Right lobe of liver (tissue), 6 donors: ENCODE data around the gene CHCHD1. TPM values are rescaled to one million over a fixed set of nuclear protein-coding genes. Genes with fewer than 3 reads are reported as not detected.

Source experiments
- ATAC-seq, 4 donors: fragments of 200-7000 bp; cut with Tn5 transposase; one replicate each; pipeline ENCODE4 v1.9.1; 2020; ENCODE audit warnings: mild to moderate bottlenecking in 4 of 4, moderate library complexity in 4 of 4
- DNase-seq, 3 donors: peaks; one replicate each; pipeline ENCODE4 v3.0.0-alpha.2; 2020
- H3K27ac ChIP-seq, 3 donors: fragments of 200-600 bp; one replicate each; pipeline ENCODE4 v1.8.0; 2022
- H3K27me3 ChIP-seq, 2 donors: fragments of 200-600 bp; one replicate each; pipeline ENCODE4 v1.8.0; 2022
- H3K36me3 ChIP-seq, 4 donors: fragments of 200-600 bp; sonication (generic) in 1 of 4; one replicate each; pipeline versions ENCODE4 v1.5.1 to v1.8.0; 2017 to 2022; ENCODE audit warnings: control low read depth in 1 of 4
- H3K4me1 ChIP-seq, 4 donors: fragments of 200-600 bp; sonication (generic) in 1 of 4; one replicate each; pipeline versions ENCODE4 v1.5.1 to v1.8.0; 2017 to 2022; ENCODE audit warnings: control low read depth in 1 of 4
- H3K4me3 ChIP-seq, 3 donors: fragments of 200-600 bp; one replicate each; pipeline ENCODE4 v1.8.0; 2022
- H3K9me3 ChIP-seq, 4 donors: fragments of 200-600 bp; sonication (generic) in 1 of 4; one replicate each; pipeline versions ENCODE4 v1.5.1 to v1.8.0; 2017 to 2022; ENCODE audit warnings: control low read depth in 1 of 4
- POLR2A ChIP-seq: fragments of 450-650 bp; IDR thresholded peaks from one replicate; pipeline ENCODE4 v1.6.1; 2017; ENCODE audit warnings: antibody characterized with exemption, mild to moderate bottlenecking
- WGBS: methylation state at CpG from one replicate; pipeline ENCODE4 v1.1.6; 2018; ENCODE audit warnings: low coverage, low lambda C conversion rate; ENCODE audit not compliant: insufficient coverage; ENCODE audit errors: missing lambda C conversion rate; 5-methylcytosine and 5-hydroxymethylcytosine counted together
- intact Hi-C, 2 donors: fragments of 100-400 bp; cut with DNase I; formaldehyde crosslinking; loops; one replicate each; pipeline versions ENCODE4 v1.11.2 to v1.14.1; 2022
- total RNA-seq, 6 experiments: library from RNA; depleted of rRNA in 2 of 6; stranded (reverse); fragments of >200 nt in 2 of 6; fragmentation: NEBNext Ultra II Directional in 3 of 6; extraction: Animal tissue kit (Norgen Biotek cat#: 25700) in 3 of 6; gene quantifications; one replicate each; pipeline versions ENCODE4 v1.1.0 to v1.2.4, GENCODE V29; 2016 to 2023
- TF ChIP-seq, protein P1 (sequence below), 4 donors: fragments of 200-600 bp in 3 of 4; fragments of 450-650 bp in 1 of 4; IDR thresholded peaks; one replicate each; pipeline versions ENCODE4 v1.5.1 to v1.8.0; 2016 to 2022; ENCODE audit warnings: antibody characterized with exemption in 4 of 4, mild to moderate bottlenecking in 2 of 4
- donor health status: DM: no; HTN: yes; CAD: no.
- donor health status: DM: no; HTN: no; CAD: no.
- donor health status: DM: no; HTN: no; CAD: no.
- donor health status: DM: no; HTN: yes; CAD: no.
- donor health status: DM: no; HTN: yes; CAD: no.

CHCHD1 gene
- total RNA-seq, 6 experiments from 2014 or later, result 13.0 to 25.1 (median 17.4) TPM

DNA sequence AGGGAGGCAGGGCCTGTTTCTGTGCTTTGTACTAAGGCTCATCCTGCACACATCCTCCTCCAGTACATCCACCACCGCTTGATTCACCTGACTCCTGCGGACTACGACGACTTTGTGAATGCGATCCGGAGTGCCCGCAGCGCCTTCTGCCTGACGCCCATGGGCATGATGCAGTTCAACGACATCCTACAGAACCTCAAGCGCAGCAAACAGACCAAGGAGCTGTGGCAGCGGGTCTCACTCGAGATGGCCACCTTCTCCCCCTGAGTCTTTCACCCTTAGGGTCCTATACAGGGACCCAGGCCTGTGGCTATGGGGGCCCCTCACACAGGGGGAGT lies 19.4 kb downstream of the CHCHD1 start:
- Histone ChIP-seq H3K36me3 (peaks cover 3 to 86% (median 39%) of the 10 kb centered on the region in 4 donors), H3K9me3 (no peaks in the 10 kb centered on the region), H3K4me1 (no peaks in the 10 kb centered on the region), H3K4me3 (no peak overlapping the region), H3K27ac (no peak overlapping the region), H3K27me3 (no peaks in the 10 kb centered on the region)
- DNase-seq (no peak), ATAC-seq (no peak)
- TF ChIP-seq, protein P1, sequence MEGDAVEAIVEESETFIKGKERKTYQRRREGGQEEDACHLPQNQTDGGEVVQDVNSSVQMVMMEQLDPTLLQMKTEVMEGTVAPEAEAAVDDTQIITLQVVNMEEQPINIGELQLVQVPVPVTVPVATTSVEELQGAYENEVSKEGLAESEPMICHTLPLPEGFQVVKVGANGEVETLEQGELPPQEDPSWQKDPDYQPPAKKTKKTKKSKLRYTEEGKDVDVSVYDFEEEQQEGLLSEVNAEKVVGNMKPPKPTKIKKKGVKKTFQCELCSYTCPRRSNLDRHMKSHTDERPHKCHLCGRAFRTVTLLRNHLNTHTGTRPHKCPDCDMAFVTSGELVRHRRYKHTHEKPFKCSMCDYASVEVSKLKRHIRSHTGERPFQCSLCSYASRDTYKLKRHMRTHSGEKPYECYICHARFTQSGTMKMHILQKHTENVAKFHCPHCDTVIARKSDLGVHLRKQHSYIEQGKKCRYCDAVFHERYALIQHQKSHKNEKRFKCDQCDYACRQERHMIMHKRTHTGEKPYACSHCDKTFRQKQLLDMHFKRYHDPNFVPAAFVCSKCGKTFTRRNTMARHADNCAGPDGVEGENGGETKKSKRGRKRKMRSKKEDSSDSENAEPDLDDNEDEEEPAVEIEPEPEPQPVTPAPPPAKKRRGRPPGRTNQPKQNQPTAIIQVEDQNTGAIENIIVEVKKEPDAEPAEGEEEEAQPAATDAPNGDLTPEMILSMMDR (IDR thresholded peaks at IDR 0.05), result no peak
- TF ChIP-seq POLR2A, result no peak
- intact Hi-C loops, result no loop called here
- no CpG with 5 or more reads among the region's 13 CpGs for WGBS

DNA sequence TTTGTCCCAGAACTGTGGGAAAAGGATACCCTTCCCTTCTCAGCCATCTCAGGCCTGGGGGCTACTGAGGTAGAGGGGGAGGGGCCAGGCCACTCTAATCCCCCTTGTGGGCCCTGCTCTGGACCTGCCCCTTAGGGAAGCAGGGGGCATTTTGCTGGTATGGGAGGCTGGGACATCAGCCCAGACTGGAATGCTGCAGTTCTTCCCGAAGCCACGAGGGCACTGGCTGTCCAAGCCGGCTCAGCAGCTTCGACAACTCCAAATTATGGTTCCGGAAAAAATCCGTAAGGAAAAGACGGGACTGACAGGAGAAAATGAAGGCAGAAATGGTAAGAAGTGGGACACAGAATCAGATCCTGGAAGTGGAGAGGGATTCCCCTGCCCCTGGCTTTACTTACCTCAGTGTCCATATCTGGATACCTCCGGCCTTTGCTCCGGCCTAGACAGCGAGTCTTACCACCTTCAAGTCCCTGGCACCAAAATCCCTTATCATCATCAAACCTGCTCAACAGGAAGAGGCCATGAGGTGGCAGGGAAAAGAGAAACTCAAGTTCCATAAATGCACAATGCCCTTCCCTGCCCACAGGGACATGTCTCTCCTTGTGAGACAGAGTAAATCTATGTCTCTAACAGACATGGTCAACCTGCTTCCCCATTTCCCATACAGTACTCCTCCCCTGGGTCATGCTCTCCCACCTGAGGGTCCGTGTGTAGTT lies 20.6 kb downstream of the CHCHD1 start:
- no peaks in the 10 kb centered on the region for H3K4me1 ChIP-seq
- no peak overlapping the region for H3K27ac ChIP-seq
- ATAC-seq, result no peak
- H3K9me3 ChIP-seq, result no peaks in the 10 kb centered on the region
- peak in 1 of 3 donors; percentile 8 for DNase-seq
- no peaks in the 10 kb centered on the region for H3K27me3 ChIP-seq
- H3K36me3 ChIP-seq, result peaks cover 3 to 79% (median 37%) of the 10 kb centered on the region in 4 donors
- intact Hi-C loops, result no loop called here
- TF ChIP-seq, protein P1 (IDR thresholded peaks at IDR 0.05), result no peak
- no peak for TF ChIP-seq POLR2A
- H3K4me3 ChIP-seq, result no peak overlapping the region
- 73% methylated on average over 9 of the region's 11 CpGs for WGBS

DNA sequence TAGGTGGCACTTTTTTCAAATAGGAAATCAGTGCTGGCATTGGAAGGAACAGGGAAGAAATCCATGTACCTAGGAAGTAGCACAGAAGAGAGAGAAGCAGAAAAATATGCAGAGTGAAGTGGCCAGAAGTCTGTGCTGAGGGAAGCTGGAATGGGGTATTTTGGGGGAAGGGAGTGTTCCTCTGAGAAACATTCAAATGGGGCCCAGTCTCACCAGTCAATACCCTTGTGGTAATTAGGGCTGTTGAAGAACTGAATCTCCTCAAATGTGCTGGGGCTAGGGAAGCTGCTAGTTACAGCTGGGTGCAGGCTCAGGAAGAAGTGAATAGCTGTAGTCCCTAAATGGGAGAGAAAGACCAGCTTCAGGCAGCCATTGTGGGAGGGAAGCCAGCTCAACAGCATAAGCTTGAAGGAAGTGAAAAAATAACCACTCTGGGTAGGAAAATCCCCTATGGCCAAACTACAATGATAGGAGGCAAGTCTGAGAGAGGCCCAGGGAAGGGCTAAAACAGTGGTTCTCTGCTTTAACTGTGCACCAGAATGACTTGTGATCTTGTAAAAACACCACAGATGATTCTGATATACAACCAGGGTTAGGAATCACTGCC lies 21.9 kb downstream of the CHCHD1 start:
- Histone ChIP-seq H3K4me3 (no peak overlapping the region), H3K36me3 (peaks cover 3 to 72% (median 32%) of the 10 kb centered on the region in 4 donors), H3K4me1 (no peaks in the 10 kb centered on the region), H3K27me3 (no peaks in the 10 kb centered on the region), H3K9me3 (no peaks in the 10 kb centered on the region), H3K27ac (no peak overlapping the region)
- ATAC-seq (peak in 1 of 4 donors; percentile 21), DNase-seq (peak in 1 of 3 donors; percentile 10)
- TF ChIP-seq POLR2A, result no peak
- TF ChIP-seq, protein P1 (IDR thresholded peaks at IDR 0.05), result no peak
- intact Hi-C loops, result no loop called here

DNA sequence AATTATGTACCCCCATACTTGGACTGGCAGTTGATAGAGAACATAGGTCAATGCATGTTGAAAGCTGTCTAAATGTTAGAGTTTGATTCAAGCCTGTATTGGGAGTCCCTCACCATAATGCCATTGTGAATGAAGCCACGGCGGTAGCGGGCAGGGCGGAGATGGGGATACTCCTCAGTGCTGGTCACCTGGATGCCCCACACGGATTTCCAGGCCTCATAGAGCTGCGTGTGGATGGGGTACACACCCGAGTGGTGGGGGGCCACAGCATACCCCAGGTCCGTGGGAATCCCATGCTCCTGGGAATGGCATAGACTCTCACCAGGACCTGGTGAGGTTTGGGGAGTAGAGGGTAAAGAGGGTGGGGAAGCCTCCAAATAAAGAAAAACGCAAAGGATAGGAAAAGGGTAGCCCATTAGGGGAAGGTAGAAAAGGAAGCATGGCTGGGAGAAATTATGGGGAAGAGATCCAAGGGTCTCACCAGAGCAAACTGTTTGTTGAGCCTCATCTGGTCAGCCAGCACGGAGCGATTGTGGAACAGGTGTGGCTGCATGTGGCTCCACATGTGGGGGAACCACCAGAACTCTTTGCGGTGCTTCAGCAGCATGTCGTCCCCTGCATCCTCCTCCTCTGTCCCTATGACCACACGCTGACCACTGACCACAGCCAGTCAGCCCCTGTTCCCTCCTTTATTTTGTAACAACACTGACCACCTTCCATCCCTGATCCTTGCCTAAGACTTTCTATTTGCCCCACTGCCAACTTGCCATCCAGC lies 24.5 kb downstream of the CHCHD1 start:
- 90% methylated on average over 5 of the region's 14 CpGs for WGBS
- H3K4me1 ChIP-seq, result peaks cover 0 to 17% (median 0%) of the 10 kb centered on the region in 4 donors
- no peak for ATAC-seq
- DNase-seq, result peak in 2 of 3 donors; percentile 13 to 41
- no peak overlapping the region for H3K27ac ChIP-seq
- no peaks in the 10 kb centered on the region for H3K27me3 ChIP-seq
- TF ChIP-seq, protein P1 (IDR thresholded peaks at IDR 0.05), result no peak
- TF ChIP-seq POLR2A, result no peak
- intact Hi-C loops, result no loop called here
- H3K36me3 ChIP-seq, result peaks cover 3 to 48% (median 24%) of the 10 kb centered on the region in 4 donors
- no peak overlapping the region for H3K4me3 ChIP-seq
- no peaks in the 10 kb centered on the region for H3K9me3 ChIP-seq
